Measurements from ENCODE around the gene CA11. TPM values are rescaled to one million over a fixed set of nuclear protein-coding genes. Genes with fewer than 3 reads are reported as not detected.

CA11 gene
- total and polyA plus RNA-seq, 2 experiments from 2014 or later: 8.8 to 29.7 TPM

DNA sequence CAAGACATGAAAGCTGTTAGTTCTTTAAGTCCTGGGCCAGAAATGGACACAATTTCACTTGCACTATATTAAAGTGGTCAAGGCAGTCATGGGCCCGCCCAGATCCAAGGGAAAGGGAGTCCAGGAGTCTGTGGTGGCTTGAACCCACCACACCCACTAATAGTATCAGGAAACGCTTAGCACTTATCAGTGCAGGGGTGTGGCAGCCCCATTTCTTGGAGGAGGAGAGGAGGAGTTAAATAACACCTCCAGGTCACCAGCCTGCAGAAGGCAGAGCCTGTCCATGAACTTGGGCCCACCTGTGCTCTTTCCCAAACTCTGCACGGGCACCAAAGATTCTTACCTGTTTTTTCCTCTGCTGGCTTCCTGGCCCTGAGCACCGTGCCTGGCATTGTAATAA is 32.2 kb upstream of the CA11 start (continued):
- TF ChIP-seq, protein P1, sequence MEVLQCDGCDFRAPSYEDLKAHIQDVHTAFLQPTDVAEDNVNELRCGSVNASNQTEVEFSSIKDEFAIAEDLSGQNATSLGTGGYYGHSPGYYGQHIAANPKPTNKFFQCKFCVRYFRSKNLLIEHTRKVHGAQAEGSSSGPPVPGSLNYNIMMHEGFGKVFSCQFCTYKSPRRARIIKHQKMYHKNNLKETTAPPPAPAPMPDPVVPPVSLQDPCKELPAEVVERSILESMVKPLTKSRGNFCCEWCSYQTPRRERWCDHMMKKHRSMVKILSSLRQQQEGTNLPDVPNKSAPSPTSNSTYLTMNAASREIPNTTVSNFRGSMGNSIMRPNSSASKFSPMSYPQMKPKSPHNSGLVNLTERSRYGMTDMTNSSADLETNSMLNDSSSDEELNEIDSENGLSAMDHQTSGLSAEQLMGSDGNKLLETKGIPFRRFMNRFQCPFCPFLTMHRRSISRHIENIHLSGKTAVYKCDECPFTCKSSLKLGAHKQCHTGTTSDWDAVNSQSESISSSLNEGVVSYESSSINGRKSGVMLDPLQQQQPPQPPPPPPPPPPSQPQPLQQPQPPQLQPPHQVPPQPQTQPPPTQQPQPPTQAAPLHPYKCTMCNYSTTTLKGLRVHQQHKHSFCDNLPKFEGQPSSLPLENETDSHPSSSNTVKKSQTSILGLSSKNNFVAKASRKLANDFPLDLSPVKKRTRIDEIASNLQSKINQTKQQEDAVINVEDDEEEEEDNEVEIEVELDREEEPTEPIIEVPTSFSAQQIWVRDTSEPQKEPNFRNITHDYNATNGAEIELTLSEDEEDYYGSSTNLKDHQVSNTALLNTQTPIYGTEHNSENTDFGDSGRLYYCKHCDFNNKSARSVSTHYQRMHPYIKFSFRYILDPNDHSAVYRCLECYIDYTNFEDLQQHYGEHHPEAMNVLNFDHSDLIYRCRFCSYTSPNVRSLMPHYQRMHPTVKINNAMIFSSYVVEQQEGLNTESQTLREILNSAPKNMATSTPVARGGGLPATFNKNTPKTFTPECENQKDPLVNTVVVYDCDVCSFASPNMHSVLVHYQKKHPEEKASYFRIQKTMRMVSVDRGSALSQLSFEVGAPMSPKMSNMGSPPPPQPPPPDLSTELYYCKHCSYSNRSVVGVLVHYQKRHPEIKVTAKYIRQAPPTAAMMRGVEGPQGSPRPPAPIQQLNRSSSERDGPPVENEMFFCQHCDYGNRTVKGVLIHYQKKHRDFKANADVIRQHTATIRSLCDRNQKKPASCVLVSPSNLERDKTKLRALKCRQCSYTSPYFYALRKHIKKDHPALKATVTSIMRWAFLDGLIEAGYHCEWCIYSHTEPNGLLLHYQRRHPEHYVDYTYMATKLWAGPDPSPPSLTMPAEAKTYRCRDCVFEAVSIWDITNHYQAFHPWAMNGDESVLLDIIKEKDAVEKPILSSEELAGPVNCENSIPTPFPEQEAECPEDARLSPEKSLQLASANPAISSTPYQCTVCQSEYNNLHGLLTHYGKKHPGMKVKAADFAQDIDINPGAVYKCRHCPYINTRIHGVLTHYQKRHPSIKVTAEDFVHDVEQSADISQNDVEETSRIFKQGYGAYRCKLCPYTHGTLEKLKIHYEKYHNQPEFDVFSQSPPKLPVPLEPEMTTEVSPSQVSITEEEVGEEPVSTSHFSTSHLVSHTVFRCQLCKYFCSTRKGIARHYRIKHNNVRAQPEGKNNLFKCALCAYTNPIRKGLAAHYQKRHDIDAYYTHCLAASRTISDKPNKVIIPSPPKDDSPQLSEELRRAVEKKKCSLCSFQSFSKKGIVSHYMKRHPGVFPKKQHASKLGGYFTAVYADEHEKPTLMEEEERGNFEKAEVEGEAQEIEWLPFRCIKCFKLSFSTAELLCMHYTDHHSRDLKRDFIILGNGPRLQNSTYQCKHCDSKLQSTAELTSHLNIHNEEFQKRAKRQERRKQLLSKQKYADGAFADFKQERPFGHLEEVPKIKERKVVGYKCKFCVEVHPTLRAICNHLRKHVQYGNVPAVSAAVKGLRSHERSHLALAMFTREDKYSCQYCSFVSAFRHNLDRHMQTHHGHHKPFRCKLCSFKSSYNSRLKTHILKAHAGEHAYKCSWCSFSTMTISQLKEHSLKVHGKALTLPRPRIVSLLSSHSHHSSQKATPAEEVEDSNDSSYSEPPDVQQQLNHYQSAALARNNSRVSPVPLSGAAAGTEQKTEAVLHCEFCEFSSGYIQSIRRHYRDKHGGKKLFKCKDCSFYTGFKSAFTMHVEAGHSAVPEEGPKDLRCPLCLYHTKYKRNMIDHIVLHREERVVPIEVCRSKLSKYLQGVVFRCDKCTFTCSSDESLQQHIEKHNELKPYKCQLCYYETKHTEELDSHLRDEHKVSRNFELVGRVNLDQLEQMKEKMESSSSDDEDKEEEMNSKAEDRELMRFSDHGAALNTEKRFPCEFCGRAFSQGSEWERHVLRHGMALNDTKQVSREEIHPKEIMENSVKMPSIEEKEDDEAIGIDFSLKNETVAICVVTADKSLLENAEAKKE (CRISPR knock-in tag; IDR thresholded peaks at IDR 0.05): no peak
- no peak for TF ChIP-seq STAT1 (IDR thresholded peaks at IDR 0.05; ENCODE audit: unreplicated experiment)

DNA sequence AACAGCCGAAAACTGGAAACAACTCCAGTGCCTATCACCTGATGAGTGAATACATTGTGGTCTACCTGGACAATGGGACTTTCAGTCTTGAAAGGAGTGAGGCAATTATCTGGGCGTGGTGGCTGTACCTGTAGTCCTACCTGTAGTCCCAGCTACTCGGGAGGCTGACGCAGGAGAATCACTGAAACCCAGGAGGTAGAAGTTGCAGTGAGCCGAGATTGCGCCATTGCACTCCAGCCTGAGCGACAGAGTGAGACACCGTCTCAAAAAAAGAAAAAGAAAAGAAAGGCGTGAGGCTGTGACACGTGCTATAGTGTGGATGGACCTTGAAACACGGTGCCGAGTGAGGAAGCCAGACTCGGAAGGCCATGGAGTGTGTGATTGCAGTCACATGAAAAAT is 30.9 kb upstream of the CA11 start:
- no peak overlapping the region for H3K4me3 Mint-ChIP-seq
- no peaks in the 10 kb centered on the region for H3F3A ChIP-seq (replicated peaks; ENCODE audit: low read depth)
- TF ChIP-seq ZNF114 (CRISPR knock-in tag; IDR thresholded peaks at IDR 0.05): no peak
- TF ChIP-seq, protein P2, sequence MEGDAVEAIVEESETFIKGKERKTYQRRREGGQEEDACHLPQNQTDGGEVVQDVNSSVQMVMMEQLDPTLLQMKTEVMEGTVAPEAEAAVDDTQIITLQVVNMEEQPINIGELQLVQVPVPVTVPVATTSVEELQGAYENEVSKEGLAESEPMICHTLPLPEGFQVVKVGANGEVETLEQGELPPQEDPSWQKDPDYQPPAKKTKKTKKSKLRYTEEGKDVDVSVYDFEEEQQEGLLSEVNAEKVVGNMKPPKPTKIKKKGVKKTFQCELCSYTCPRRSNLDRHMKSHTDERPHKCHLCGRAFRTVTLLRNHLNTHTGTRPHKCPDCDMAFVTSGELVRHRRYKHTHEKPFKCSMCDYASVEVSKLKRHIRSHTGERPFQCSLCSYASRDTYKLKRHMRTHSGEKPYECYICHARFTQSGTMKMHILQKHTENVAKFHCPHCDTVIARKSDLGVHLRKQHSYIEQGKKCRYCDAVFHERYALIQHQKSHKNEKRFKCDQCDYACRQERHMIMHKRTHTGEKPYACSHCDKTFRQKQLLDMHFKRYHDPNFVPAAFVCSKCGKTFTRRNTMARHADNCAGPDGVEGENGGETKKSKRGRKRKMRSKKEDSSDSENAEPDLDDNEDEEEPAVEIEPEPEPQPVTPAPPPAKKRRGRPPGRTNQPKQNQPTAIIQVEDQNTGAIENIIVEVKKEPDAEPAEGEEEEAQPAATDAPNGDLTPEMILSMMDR (conservative IDR thresholded peaks at IDR 0.05; ENCODE audit: low read depth in 2 of 2): no peak
- no peak for TF ChIP-seq EZH2 (IDR thresholded peaks at IDR 0.05; ENCODE audit: low read depth, unreplicated experiment)
- no peak for TF ChIP-seq EZH2phosphoT487 (IDR thresholded peaks at IDR 0.05; ENCODE audit: unreplicated experiment)
- TF ChIP-seq ZNF331 (CRISPR knock-in tag; IDR thresholded peaks at IDR 0.05; ENCODE audit: low read depth): no peak
- no peak for TF ChIP-seq STAT1 (IDR thresholded peaks at IDR 0.05; ENCODE audit: unreplicated experiment)
- TF ChIP-seq, protein P1 (CRISPR knock-in tag; IDR thresholded peaks at IDR 0.05): no peak
- TF ChIP-seq CREB1 (CRISPR knock-in tag; IDR thresholded peaks at IDR 0.05; ENCODE audit: low read depth): no peak

More for the DNA sequence above, 30.9 kb upstream of the CA11 start:
- no peak for DNase-seq (ENCODE audit: low spot score)
- Histone ChIP-seq H4K20me1 (replicated peaks; ENCODE audit: insufficient read depth) (no peaks in the 10 kb centered on the region), H3K79me2 (replicated peaks; ENCODE audit: insufficient read depth) (no peaks in the 10 kb centered on the region), H3K27me3 (ENCODE audit: insufficient read depth) (no peaks in the 10 kb centered on the region), H3K27ac (ENCODE audit: low read depth) (no peak overlapping the region), H3K9me2 (ENCODE audit: insufficient read depth) (no peaks in the 10 kb centered on the region), H2AFZ (no peak overlapping the region), H3K4me1 (ENCODE audit: insufficient read depth) (peaks cover 23% of the 10 kb centered on the region), H3K36me3 (ENCODE audit: insufficient read depth) (no peaks in the 10 kb centered on the region), H3K4me3 (no peak overlapping the region), H3K4me2 (no peak overlapping the region)
- Mint-ChIP-seq H3K27me3 (ENCODE audit: insufficient read depth, low read depth, poor library complexity) (peaks cover 23% of the 10 kb centered on the region), H3K4me1 (peaks cover 28% of the 10 kb centered on the region), H3K36me3 (ENCODE audit: low read depth) (no peaks in the 10 kb centered on the region), H3K27ac (no peak overlapping the region), H3K9me3 (no peaks in the 10 kb centered on the region)
- ATAC-seq: no peak

All from GM23338 (cell line).